ENCODE data around the gene GALNT17.
"Not testable (repeated sequence)": the region's sequence is repeated elsewhere in the genome, so short reads cannot be mapped to it uniquely, and the experiment has no call there.

The GALNT17 gene

DNA sequence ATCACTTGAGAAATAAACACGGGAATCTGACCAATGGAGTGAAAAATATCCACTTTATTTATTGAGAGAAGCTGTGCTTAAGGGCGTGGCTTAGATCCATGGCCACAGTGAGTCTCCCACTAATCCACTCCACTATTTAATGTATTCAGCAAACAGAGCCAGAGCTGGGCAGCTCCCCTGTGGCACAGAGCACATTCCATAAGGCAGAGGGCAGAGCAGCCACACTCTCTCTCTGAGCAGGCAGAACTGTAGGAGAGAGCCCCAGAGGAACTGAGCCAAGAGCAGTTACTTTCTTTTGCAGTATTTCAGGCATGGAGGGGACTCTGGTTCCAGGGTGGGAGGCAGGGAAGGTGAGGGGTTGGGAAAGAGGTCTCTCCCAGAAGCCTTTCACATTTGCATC, 106.0 kb downstream of the GALNT17 start:
- DNase-seq: no peak

DNA sequence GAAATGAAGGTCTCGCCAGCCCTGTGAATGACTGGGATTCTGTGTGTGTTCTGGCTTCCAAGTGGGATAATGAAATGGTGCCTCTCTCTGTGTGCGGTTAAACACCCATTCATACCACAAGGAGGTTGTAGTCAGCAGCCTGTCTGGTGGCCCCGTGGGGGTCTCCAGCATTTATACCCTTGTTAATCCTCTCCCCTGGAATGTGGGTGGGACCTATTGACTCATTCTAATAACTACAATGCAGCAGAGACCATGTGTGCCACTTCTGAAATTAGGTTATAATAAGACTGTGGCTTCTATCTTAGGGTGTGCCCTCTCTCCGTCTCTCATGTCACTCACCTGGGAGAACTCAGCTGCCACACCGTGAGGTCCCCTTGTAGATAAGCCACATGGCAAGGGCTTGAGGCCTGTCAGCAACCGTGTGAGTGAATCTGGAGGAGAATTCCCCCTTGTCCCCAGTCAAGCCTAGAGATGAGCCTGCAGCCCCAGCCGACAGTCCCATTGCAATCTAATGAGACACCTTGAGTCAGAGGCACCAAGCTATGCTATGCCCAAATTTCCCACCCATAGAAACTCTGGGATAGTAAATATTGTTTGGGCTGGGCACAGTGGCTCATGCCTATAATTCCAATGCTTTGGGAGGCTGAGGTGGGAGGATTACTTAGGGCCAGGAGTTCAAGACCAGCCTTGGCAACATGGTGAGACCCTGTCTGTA, 106.8 kb downstream of the GALNT17 start:
- no peak for DNase-seq

DNA sequence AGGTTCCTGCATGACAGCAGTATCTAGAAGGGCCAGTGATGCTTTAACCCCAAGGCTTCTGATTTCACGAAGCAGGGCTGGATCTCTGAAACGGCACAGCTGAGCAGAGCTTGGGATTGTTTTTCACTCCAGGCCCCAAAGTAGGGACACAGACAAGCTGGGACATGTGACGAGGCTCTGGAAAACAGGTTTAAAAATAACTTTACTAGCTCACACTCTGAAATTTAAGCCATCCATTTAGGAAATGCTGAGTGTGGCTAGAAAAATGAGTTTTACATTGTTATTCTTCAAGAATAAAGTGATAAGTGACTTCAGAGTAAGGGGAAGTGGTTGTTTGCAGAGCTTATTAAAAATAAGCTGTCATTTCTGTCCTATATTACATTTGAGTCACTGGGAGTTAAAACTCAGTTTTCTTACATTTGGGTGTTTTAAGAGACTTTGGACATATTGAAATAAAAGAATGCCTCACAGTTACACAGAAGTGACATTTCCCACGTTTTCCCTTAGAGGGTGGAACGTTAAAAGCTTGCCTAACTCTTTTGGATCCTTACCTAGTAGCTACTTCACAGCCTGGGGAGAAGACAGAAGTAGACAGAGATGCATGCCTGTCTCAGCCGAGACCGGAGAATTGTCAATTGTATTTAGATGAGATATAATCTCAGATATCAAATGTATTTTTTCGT, 107.8 kb downstream of the GALNT17 start:
- no peak for DNase-seq

DNA sequence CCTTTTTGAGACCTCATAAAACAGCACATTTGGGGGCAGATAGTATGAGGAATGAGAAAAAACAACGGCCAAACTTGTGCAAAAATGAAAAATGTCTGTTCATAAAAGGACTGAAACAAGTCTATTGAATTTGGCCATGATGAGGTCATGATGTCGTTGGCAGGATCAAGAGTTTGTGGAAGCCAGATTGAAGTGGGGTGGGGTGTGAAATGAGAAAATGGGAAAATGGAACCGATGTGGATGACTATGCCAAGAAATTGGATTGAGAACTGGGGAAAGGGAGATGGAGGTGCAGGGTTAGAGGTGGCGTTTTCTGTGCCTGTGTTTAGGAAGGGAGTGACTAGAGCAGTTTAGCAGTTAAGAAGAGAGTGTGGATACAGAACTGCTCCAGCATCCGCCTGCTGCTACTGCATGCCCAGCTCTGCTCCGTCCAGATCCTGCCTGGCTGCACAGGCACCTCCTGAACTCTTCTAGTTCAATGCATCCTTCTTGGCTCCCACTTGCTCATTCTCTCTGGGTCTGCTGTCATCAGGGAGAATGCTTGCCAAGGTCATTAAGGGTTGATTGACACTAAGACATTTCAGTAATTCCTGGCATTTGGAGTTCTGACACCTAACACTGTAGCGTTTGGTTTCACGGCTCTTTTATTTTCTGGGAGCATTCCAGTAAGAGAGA, 111.9 kb downstream of the GALNT17 start:
- DNase-seq: no peak

DNA sequence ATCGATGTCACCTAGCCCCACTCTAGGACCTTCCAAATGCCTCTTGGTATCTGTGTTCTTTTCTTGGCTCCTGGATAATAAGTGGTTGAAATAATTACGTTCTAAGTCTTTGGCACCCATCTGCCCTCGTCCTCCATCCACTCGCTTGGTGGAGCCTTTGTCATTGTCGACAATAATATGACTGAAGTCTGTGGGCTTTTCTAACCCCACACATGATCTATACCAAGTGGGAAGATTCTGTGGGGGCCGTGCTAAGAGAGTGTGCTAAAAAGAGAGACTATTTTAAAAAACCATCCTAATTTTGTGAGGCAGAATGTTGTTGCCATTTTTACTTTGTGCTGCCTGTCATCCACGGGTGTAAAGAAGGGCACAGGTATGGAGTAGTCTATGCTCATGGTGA, 113.1 kb downstream of the GALNT17 start:
- DNase-seq: no peak

DNA sequence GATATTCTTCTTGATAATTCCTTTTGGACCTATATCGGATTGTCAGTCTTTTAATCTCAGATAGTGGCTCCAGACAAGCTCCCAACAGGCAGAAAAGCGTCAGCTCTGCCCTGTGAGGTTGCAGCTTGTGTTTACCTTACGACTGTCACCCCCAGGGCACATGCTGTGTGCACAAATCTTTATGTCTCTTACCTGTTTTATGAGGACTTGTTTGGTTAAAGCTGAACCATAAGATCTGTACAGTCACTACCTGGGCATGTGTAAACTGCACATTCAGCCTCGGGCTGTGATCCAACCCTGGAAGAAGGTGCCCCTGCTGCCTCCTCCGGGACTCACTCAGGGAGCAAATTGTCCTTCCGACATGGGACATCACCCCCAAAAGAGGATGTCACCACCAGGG, 119.8 kb downstream of the GALNT17 start:
- no peak for DNase-seq

DNA sequence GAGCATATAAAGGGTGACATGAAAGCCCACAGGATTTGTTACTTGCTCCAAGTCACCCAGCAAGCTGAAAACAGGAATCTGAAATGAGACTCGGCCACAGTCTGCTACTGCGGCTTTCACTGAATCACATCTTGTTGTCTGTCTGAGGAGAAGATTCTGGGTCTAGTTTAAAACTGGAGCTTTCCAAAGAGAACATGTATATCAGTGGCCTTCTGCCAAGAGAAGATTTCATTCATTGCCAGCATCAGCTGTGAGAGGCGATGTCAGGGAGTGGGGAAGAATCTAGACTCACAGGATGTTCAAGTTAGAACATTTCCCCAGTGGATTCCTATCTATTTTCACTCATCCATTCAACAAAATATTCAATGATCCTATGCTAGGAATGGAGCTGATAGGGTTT, 122.8 kb downstream of the GALNT17 start:
- DNase-seq: no peak

DNA sequence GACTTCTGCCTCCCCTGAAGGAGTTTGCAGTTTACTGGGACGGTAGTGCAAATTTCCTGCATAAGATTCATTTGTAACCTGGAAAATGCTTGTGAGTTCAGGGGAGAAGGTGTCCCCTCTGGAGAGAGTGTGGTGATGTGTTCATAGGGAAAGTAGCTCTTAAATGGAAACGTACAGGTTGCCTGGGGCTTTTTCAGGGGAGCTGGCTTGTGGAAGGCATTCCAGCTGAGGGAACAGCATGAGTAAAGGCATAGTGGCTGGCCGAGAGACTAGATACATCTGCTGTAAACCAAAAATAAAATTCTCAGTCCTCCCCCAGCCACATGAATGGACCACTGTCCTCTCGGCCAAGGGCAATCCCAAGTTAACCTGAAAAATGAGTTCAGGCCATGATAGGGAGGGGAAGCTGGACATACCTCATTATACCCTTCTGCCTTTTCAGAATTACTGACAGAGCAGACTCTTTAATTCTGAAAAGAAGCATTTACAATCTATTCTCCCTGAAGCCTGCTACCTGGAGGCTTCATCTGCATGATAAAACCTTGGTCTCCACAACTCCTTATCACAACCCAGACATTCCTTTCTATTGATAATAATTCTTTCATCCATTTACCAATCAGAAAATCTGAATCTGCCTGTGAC, 123.7 kb downstream of the GALNT17 start:
- DNase-seq: no peak

DNA sequence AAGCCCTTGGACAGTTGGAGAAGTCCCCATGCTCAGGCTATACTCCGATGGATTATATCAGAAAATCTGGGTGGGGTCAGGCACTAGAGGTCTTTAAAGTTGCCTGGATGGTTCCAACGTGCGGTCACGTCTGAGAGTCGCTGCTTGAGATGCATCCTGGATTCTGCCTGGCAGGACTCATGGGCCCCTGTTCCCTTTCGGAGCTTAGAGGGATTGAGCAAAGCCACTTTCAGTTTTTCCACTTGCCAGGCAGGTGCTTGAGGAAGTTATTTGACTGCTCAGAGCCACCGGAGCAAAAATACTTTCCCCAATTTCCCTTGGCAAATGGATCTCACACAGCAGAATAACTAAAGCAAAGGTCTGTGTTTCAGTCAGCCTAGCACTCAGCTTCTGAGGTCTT, 129.1 kb downstream of the GALNT17 start:
- no peak for DNase-seq

DNA sequence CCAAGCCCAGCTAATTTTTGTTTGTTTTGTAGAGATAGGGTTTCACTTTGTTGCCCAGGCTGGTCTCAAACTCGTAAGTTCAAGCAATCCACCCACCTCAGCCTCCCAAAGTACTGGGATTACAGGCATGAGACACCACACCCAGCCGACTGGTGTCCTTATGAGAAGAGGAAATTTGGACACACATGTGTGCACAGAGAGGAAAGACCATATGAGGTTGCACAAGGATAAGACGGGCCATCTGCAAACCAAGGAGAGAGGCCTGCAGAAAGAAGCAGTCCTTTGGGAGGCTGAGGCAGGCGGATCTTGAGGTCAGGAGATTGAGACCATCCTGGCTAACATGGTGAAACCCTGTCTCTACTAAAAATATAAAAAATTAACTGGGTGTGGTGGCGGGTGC, 130.9 kb downstream of the GALNT17 start:
- not testable (repeated sequence) for DNase-seq

DNA sequence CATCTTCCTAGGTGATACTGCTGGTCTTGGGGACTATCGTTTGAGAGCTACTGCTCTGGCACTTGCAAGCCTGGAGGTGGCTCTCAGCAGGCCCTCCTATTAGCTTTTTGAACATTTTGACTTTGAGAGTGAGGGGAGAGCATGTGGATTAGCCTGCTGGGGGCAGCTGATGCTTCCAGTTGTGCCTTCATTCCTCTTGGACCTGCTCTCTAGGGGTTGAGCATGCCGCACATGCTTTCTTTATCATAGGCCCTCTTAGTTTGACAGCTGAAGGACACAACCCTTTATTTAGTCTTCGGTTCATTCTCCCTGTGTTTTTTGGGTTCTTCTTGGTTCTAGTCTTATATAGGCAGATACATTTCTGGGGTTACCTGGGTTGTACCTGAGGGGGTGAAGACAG, 132.1 kb downstream of the GALNT17 start:
- no peak for DNase-seq

DNA sequence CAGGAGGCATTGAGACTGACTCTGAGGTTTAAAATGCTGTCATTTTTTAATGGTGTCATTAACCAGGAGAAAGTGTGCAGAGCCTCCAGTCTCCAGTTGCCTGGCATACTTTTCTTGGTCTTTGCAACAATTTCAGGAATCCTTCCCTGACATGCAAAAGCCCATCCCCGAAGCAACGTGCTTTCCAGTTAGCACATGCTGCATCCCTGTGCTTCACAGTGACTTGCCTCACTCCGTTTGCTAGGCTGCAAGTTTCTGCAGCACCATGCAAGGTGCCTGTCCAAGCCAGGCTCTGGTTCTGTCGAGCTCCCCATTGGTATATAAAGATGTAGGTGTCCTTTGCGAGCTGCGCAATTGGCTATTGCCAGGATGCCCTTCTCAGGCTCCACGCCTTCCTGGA, 135.0 kb downstream of the GALNT17 start:
- DNase-seq: no peak

DNA sequence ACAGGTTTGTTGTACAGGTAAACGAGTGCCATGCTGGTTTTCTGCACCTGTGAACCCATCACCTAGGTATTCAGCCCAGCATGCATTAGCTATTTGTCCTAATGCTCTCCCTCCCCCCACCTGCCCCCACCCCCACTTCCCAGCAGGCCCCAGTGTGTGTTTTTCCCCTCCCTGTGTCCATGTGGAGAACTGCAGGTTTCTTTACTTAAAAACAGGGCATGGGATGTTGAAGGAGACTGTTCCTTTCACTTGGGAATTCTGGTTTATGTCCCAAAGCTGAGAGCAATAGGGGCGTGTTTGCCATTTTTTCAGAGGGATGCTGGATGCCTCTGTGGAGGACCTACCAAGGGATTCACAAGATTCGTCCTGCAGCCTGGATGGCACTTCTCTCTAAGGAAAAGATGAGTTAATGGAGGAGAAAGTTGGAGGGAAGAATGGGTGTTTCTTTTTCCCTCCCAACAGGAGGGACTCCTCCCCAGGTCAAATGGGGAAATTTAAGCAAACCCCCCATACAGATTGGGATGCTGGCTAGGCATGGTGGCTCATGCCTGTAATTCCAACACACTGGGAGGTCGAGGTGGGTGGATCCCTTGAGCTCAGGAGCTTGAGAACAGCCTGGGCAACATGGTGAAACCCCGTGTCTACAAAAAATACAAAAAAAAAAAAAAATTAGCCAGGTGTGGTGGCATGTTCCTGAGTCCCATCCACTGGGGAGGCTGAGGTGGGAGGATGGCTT, 136.0 kb downstream of the GALNT17 start:
- no peak for DNase-seq

DNA sequence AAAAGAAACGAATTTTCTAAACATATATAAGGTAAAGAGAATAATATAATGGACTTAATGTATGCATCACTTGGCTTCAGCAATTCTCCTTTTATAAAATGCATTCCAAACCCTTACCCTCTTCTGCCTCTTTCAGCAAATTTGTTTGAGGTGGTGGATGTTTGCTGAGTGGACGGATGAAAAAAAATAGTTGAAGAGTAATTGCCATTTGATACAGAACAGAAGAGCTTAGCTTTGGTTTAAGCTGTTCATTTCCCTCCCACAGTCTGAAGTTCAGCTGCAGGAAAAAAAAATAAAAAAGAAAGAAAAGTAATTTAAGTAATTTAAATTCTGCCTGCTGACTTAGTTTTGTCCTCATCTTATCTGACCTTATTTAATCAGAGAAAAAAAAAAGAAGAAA, 138.6 kb downstream of the GALNT17 start:
- DNase-seq: no peak

DNA sequence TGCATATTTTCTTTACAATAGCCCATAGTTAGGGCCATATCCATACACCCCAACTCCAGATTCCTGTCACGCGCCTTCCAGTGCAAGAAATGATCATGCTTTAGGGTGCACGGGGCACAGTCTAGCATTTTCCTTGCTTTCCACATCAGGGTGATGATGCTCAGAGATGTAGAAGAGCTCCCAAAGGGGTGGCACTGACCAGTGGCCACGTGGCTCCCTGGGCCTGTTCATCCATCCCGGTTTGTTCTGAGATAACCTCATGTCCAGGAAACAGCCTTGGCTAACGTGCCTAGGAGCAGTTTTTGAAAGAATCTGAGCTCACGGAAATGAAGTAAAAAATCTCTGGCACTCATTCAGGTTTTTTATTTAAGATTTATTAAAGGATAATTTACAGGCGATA, 139.3 kb downstream of the GALNT17 start:
- no peak for DNase-seq

DNA sequence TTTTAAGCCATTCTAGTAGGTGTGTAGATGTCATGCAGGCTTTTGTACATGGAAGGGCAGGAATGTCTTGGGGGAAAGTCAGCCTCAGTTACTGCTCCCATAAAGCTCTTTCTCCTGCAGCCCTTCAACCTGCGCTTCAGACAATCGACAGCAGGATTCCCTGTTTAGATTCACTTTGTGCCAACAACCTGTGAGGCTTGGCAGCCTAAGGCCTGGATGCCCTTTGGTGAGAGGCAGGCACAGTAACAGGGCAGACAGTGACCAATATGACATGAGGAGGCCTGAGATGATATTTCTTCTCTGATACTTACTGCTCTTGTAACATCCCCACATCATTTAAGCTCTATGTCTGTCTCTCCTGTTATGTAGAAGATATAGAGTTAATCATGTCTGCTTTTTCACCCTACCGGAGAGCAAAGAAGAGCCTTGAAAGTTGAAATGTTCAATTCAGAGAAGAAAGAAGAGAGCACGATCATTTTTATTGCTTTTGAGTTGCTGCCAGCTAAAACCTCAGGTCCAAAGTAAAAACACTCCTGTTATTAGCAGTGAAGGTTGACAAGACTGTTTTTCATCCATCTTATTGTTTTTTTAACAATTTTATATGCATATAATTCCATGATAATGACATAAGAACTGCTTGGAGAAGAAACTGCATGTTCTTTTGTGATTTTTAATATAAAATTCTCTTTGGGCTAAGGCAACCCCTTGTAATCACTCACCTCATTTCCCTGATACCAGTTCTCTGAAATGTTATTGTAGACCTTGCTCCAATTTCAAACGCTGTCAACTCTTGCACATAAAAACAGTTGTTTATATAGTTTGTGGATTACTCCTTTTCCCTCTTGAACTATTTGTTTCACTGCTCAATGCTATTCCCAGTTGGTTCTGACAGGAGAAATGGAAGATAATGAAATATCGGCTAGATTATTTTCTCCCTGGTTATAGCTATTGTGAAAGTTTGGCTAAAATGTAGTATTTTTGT, 140.9 kb downstream of the GALNT17 start:
- no peak for DNase-seq

DNA sequence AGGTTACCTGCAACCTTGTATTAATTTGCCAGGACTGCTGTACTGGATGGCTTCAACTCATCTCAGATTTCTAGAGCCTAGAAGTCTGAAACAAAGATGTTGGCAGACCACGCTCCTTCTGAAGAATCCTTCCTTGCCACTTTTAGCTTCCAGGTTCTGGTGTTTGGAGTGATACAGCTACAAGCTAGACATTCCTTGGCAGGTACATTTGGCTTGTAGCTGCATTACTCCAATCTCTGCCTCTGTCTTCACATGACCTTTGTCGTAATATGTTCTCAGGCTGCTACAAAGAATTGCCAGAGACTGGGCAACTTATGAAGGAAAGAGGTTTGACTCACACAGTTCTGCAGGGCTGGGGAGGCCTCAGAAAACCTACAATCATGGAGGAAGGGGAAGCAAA, 146.3 kb downstream of the GALNT17 start:
- no peak for DNase-seq

DNA sequence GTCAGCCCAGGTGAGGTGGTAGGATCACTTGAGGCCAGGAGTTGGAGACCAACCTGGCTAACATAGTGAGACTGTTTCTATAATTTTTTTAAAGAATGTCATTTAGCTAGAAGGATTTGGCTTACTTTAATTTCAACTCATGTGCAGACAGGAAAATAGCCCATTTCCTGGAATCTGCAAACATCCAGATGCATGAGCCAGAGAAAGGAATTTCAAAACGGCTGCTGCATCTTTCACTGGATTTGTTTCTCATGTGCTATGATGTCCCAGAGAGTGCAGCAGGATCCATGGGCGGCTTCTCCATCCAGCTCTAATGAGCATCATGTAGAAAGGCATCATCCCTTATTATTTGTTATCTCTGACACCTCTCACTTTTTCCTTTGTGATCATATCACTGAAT, 149.3 kb downstream of the GALNT17 start:
- no peak for DNase-seq

DNA sequence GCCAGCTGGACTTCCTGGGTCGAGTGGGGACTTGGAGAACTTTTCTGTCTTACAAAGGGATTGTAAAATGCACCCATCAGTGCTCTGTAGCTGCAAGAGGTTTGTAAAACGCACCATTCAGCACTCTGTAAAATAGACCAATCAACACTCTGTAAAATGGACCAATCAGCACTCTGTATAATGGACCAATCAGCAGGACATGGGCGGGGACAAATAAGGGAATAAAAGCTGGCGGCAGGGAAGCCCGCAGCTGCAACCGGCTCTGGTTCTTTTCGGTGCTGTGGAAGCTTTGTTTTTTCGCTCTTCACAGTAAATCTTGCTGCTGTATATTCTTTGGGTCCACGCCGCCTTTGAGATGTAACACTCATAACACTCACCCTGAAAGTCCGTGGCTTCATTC, 151.9 kb downstream of the GALNT17 start:
- no peak for DNase-seq

DNA sequence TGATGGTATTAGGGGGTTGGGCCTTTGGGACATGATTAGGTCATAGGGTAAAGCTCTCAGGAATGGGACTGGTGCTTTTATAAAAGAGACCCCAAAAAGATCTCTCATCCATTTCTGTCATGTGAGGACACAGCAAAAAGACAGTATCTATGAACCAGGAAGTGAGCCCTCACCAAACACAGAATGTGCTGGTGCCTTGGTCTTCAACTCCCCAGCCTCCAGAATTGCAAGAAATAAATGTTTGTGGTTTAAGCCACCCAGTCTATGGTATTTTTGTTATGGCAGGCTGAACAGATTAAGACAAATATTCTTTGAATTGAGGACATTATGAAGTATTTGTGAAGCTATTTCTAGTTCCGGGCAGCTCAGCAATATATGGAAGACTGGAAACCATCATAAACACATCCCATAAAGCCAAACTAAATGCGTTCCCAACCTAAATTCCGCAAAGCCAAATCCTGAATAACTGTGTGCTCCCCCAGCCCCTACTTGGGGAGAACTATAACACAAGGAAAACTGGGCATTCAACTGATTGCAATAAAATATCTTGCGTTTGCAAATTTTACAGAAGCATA, 153.7 kb downstream of the GALNT17 start:
- no peak for DNase-seq

DNA sequence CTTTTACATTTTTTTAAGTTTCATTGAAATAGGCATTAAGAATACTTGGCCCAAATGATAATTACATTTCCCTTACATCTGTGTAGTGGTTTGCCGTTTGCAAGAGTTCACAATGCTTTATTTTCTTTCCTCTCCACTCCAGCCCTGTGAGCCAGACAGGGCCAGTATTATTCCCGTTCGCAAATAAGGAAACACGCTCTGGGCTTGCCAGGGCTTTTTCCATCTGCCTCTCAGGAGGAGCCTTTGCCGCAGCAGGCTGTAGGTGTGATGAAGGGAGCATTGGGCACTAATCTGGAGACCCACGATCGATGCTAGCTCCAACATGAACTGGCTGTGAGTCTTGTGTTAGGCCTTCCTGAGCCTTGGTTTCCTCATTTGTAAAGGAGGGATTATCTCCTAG, 154.4 kb downstream of the GALNT17 start:
- no peak for DNase-seq
